C4-2B (cell line): ENCODE results near the gene ASPDH.

ENCODE experiments used
- H3K27ac ChIP-seq: fragments of 450-650 bp; 2 replicates; pipeline ENCODE4 v1.5.1; 2017
- ZFX ChIP-seq: fragments of 450-650 bp; IDR thresholded peaks from 2 replicates; pipeline ENCODE4 v1.6.1; 2017
- TF ChIP-seq, protein P1 (sequence below): fragments of 450-650 bp; conservative IDR thresholded peaks from 2 replicates; pipeline ENCODE4 v1.5.1; 2017; ENCODE audit warnings: mild to moderate bottlenecking

ASPDH gene

GRCh38 chr19:50468818-50469217, 44.9 kb downstream of the ASPDH start:
- TF ChIP-seq ZFX = no peak
- TF ChIP-seq, protein P1, sequence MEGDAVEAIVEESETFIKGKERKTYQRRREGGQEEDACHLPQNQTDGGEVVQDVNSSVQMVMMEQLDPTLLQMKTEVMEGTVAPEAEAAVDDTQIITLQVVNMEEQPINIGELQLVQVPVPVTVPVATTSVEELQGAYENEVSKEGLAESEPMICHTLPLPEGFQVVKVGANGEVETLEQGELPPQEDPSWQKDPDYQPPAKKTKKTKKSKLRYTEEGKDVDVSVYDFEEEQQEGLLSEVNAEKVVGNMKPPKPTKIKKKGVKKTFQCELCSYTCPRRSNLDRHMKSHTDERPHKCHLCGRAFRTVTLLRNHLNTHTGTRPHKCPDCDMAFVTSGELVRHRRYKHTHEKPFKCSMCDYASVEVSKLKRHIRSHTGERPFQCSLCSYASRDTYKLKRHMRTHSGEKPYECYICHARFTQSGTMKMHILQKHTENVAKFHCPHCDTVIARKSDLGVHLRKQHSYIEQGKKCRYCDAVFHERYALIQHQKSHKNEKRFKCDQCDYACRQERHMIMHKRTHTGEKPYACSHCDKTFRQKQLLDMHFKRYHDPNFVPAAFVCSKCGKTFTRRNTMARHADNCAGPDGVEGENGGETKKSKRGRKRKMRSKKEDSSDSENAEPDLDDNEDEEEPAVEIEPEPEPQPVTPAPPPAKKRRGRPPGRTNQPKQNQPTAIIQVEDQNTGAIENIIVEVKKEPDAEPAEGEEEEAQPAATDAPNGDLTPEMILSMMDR = no peak

DNA sequence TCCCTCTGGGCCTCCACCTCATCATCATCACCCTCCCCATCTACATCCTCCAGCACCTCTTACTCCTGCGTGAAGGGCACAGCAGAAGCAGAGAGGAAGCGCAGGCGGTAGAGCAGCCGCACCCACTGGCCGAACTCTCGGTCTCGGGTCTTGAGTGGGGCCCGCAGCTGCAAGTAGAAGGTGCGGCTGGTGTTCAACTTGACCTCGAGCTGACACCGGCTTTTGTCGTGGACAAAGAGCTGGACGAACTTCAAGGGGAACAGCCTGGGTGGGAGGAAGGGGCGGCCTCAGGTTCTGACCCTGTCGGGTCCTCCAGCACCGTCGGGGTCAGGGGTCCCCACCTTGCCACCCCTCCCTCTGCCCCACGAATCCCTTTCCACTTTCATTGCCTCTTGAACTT, 46.1 kb downstream of the ASPDH start:
- TF ChIP-seq ZFX = no peak
- TF ChIP-seq, protein P1 = no peak
- H3K27ac ChIP-seq = no peak overlapping the region

More at GRCh38 chr19:50468818-50469217, 44.9 kb downstream of the ASPDH start:
- no peak overlapping the region for H3K27ac ChIP-seq

GRCh38 chr19:50466706-50467039, 47.0 kb downstream of the ASPDH start:
- TF ChIP-seq, protein P1 = no peak
- TF ChIP-seq ZFX = no peak
- H3K27ac ChIP-seq = no peak overlapping the region

DNA sequence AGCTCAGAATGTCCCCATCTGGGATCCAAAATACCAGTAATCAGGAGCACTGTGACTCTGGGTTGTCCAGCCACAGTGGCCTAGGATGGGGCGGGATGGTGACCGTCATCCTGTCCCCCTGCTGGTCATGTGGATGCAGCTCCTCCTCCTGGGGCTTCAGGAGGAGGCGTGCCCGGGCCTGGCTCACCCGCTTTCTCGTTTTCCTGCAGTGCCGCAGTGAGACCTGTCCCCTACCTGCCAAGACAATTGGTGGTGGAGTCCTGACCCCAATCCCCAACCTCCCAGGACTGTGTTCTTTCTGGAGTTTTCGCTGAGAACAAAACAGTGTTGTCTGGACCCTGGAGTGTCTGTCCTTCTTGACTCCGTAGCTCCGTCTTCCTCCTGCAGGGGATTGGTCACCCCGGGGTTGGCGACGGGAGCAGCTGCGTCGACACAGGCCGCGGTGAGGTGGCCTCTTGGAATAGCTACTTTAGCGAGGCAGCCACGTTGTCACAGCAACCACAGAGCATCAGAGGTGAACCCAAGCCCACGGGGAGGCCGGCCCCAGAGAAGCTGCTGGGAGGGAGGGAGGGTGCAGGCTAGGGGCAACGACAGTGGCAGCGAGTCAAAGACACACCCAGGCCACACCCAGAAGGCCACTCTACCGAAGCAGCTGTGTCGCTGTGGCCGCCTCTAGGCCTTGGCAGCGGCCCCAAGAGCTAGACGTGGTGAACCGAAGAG, 47.6 kb downstream of the ASPDH start:
- TF ChIP-seq, protein P1 = no peak
- no peak for TF ChIP-seq ZFX
- H3K27ac ChIP-seq = no peak overlapping the region

- H3K27ac ChIP-seq = no peak overlapping the region
- TF ChIP-seq ZFX = no peak
- TF ChIP-seq, protein P1 = no peak
Measured at GRCh38 chr19:50465000-50465399, 48.7 kb downstream of the ASPDH start.

GRCh38 chr19:50464348-50464747, 49.4 kb downstream of the ASPDH start:
- no peak overlapping the region for H3K27ac ChIP-seq
- TF ChIP-seq, protein P1 = no peak
- no peak for TF ChIP-seq ZFX

GRCh38 chr19:50462970-50463369, 50.7 kb downstream of the ASPDH start:
- TF ChIP-seq ZFX = no peak
- TF ChIP-seq, protein P1 = no peak
- H3K27ac ChIP-seq = no peak overlapping the region
